Brain microvascular endothelial cell (primary cell): ENCODE measurements around the gene NSA2.
"Not testable (repeated sequence)": the region's sequence is repeated elsewhere in the genome, so short reads cannot be mapped to it uniquely, and the experiment has no call there.

Experiments used
- DNase-seq: peaks from one replicate; pipeline ENCODE4 v3.0.0-alpha.2; 2020
- H3K27ac ChIP-seq: fragments of 250-450 bp; sonication (Bioruptor Pico); 2 replicates; pipeline ENCODE4 v1.5.1; 2020; ENCODE audit warnings: mild to moderate bottlenecking, moderate library complexity
- H3K27me3 ChIP-seq: fragments of 250-450 bp; sonication (Bioruptor Pico); replicated peaks from 2 replicates; pipeline ENCODE4 v1.5.1; 2020; ENCODE audit warnings: mild to moderate bottlenecking
- H3K36me3 ChIP-seq: fragments of 250-450 bp; sonication (Bioruptor Pico); replicated peaks from 2 replicates; pipeline ENCODE4 v1.5.1; 2020; ENCODE audit warnings: mild to moderate bottlenecking
- H3K4me3 ChIP-seq: 2 replicates; pipeline ENCODE4 v1.5.1; 2011; ENCODE audit warnings: low read depth, mild to moderate bottlenecking, control low read depth, low read length, moderate library complexity
- CTCF ChIP-seq: IDR thresholded peaks from 2 replicates; pipeline ENCODE4 v1.5.1; 2011; ENCODE audit warnings: low read depth, mild to moderate bottlenecking, moderate library complexity, low read length, control low read depth, inconsistent platforms; ENCODE audit errors: missing control alignments
- in situ Hi-C: cut with HindIII; loops from 2 replicates; pipeline ENCODE4 v1.10.0; 2017; ENCODE audit warnings: low sequenced_read_pairs, low pct_ligation_motif_present

The NSA2 gene

GRCh38 chr5:74787424-74787823 is 20.4 kb downstream of the NSA2 start:
- DNase-seq: no peak
- no peaks in the 10 kb centered on the region for H3K27me3 ChIP-seq
- no peak overlapping the region for H3K4me3 ChIP-seq
- in situ Hi-C loops: no loop called here
- no peaks in the 10 kb centered on the region for H3K36me3 ChIP-seq
- no peak for TF ChIP-seq CTCF
- no peak overlapping the region for H3K27ac ChIP-seq

GRCh38 chr5:74791669-74792068 is 24.6 kb downstream of the NSA2 start:
- DNase-seq, H3K4me3 ChIP-seq, H3K27me3 ChIP-seq, H3K27ac ChIP-seq, in situ Hi-C loops, H3K36me3 ChIP-seq: not testable (repeated sequence)

GRCh38 chr5:74798977-74799911 is 32.2 kb downstream of the NSA2 start:
- no peak for TF ChIP-seq CTCF
- no peak overlapping the region for H3K4me3 ChIP-seq
- in situ Hi-C loops: no loop called here
- H3K27me3 ChIP-seq: no peaks in the 10 kb centered on the region
- no peaks in the 10 kb centered on the region for H3K36me3 ChIP-seq
- DNase-seq: no peak
- H3K27ac ChIP-seq: no peak overlapping the region

GRCh38 chr5:74801197-74801596 is 34.1 kb downstream of the NSA2 start:
- Histone ChIP-seq H3K27ac (no peak overlapping the region), H3K36me3 (no peaks in the 10 kb centered on the region), H3K27me3 (no peaks in the 10 kb centered on the region), H3K4me3 (no peak overlapping the region)
- in situ Hi-C loops: no loop called here
- TF ChIP-seq CTCF: no peak
- no peak for DNase-seq

GRCh38 chr5:74801941-74802340 is 34.9 kb downstream of the NSA2 start:
- H3K36me3 ChIP-seq: no peaks in the 10 kb centered on the region
- in situ Hi-C loops: no loop called here
- TF ChIP-seq CTCF: no peak

GRCh38 chr5:74810915-74811314 is 43.9 kb downstream of the NSA2 start:
- H3K27ac ChIP-seq: no peak overlapping the region
- in situ Hi-C loops: no loop called here
- no peak overlapping the region for H3K4me3 ChIP-seq
- no peaks in the 10 kb centered on the region for H3K36me3 ChIP-seq
- TF ChIP-seq CTCF: no peak
- no peaks in the 10 kb centered on the region for H3K27me3 ChIP-seq
- DNase-seq: no peak

More at GRCh38 chr5:74801941-74802340, 34.9 kb downstream of the NSA2 start:
- Histone ChIP-seq H3K4me3 (no peak overlapping the region), H3K27me3 (no peaks in the 10 kb centered on the region), H3K27ac (no peak overlapping the region)
- no peak for DNase-seq
